IMR-90 (cell line): Measurements from ENCODE around the gene WNT3. TPM values are rescaled to one million over a fixed set of nuclear protein-coding genes. Genes with fewer than 3 reads are reported as not detected.

Experiments
- ATAC-seq: fragments of 200-7000 bp; cut with Tn5 transposase; 2 replicates; pipeline ENCODE4 v1.9.1; 2020; ENCODE audit warnings: low read depth, mild to moderate bottlenecking, moderate library complexity
- BruUV-seq: library from RNA; stranded (reverse); fragments of 400-500 nt; replicated peaks from 2 replicates; lab custom pipeline; 2021; lab: Mats Ljungman, UMichigan
- CTCF ChIA-PET: fragments of 300-600 bp; formaldehyde crosslinking; extraction: SDS; loops from one replicate; lab custom pipeline; 2021; ENCODE audit warnings: antibody characterized with exemption; lab: Yijun Ruan, JAX
- POLR2A ChIA-PET: fragments of 300-600 bp; sonication (Branson Sonifier 250); formaldehyde crosslinking; loops from one replicate; lab custom pipeline; 2022; ENCODE audit warnings: antibody characterized with exemption; ENCODE audit not compliant: unreplicated experiment; lab: Charles Lee
- DNase-seq: peaks from one replicate; pipeline ENCODE4 v3.0.0; 2013
- H2AFZ ChIP-seq: replicated peaks from 2 replicates; pipeline ENCODE3; 2013; ENCODE audit warnings: low read length, mild to moderate bottlenecking; ENCODE audit not compliant: poor library complexity
- H2AK5ac ChIP-seq: 2 replicates; pipeline ENCODE4 v1.6.1; 2013; ENCODE audit warnings: low read depth, low read length, inconsistent platforms
- H2AK9ac ChIP-seq: replicated peaks from 2 replicates; pipeline ENCODE3; 2013; ENCODE audit warnings: mild to moderate bottlenecking, low read depth, low read length, moderate library complexity; ENCODE audit not compliant: poor library complexity
- H2BK120ac ChIP-seq: 2 replicates; pipeline ENCODE4 v1.6.1; 2013; ENCODE audit warnings: low read depth, low read length, inconsistent platforms
- H2BK15ac ChIP-seq: 3 replicates; pipeline ENCODE4 v1.6.1; 2013; ENCODE audit warnings: low read depth, low read length, inconsistent platforms
- H2BK20ac ChIP-seq: 2 replicates; pipeline ENCODE4 v1.6.1; 2013; ENCODE audit warnings: low read depth, mild to moderate bottlenecking, inconsistent platforms, low read length, moderate library complexity
- H2BK5ac ChIP-seq: 2 replicates; pipeline ENCODE4 v1.6.1; 2013; ENCODE audit warnings: mild to moderate bottlenecking, low read depth, low read length, inconsistent platforms; ENCODE audit not compliant: poor library complexity, severe bottlenecking
- H3K14ac ChIP-seq: replicated peaks from 2 replicates; pipeline ENCODE4 v1.6.1; 2013; ENCODE audit warnings: low read depth, low read length, inconsistent platforms
- H3K18ac ChIP-seq: 2 replicates; pipeline ENCODE4 v1.6.1; 2013; ENCODE audit warnings: low read depth, low read length, control low read depth
- H3K23ac ChIP-seq: 2 replicates; pipeline ENCODE4 v1.6.1; 2013; ENCODE audit warnings: low read depth, low read length, inconsistent platforms
- H3K27ac ChIP-seq: 2 replicates; pipeline ENCODE4 v1.5.1; 2013; ENCODE audit warnings: mild to moderate bottlenecking, control low read depth, low read length; ENCODE audit not compliant: insufficient read depth
- H3K27me3 ChIP-seq: 2 replicates; pipeline ENCODE4 v1.6.1; 2013; ENCODE audit warnings: low read length; ENCODE audit not compliant: control insufficient read depth, insufficient read depth
- H3K36me3 ChIP-seq: 2 replicates; pipeline ENCODE4 v1.6.1; 2013; ENCODE audit warnings: low read length, mixed read lengths; ENCODE audit not compliant: control insufficient read depth, insufficient read depth
- H3K4ac ChIP-seq: 2 replicates; pipeline ENCODE4 v1.6.1; 2013; ENCODE audit warnings: low read depth, low read length, inconsistent platforms
- H3K4me1 ChIP-seq: 2 replicates; pipeline ENCODE4 v1.6.1; 2013; ENCODE audit warnings: low read length, mixed read lengths; ENCODE audit not compliant: control insufficient read depth, insufficient read depth
- H3K4me2 ChIP-seq: 2 replicates; pipeline ENCODE4 v1.6.1; 2013; ENCODE audit warnings: low read depth, mild to moderate bottlenecking, control low read depth, low read length, moderate library complexity
- H3K4me3 ChIP-seq: 2 replicates; pipeline ENCODE4 v1.5.1; 2013; ENCODE audit warnings: low read depth, mild to moderate bottlenecking, control low read depth, low read length, moderate library complexity; ENCODE audit not compliant: insufficient read depth
- H3K56ac ChIP-seq: 2 replicates; pipeline ENCODE4 v1.6.1; 2013; ENCODE audit warnings: low read length, inconsistent platforms; ENCODE audit not compliant: insufficient read depth; ENCODE audit errors: extremely low read depth
- H3K79me1 ChIP-seq, 2 experiments: 2 replicates each; pipeline ENCODE4 v1.6.1; 2013; ENCODE audit warnings: low read length in 2 of 2, inconsistent platforms in 1 of 2, low read depth in 1 of 2
- H3K9ac ChIP-seq: 2 replicates; pipeline ENCODE4 v1.6.1; 2013; ENCODE audit warnings: low read depth, low read length, control low read depth
- H3K9me1 ChIP-seq: 2 replicates; pipeline ENCODE4 v1.6.1; 2013; ENCODE audit warnings: low read length, inconsistent platforms; ENCODE audit not compliant: insufficient read depth
- H3K9me3 ChIP-seq: 2 replicates; pipeline ENCODE4 v1.6.1; 2013; ENCODE audit warnings: low read length; ENCODE audit not compliant: control insufficient read depth, insufficient read depth
- H4K20me1 ChIP-seq: 2 replicates; pipeline ENCODE4 v1.6.1; 2013; ENCODE audit warnings: low read length, inconsistent platforms; ENCODE audit not compliant: insufficient read depth
- H4K5ac ChIP-seq: 2 replicates; pipeline ENCODE4 v1.6.1; 2013; ENCODE audit warnings: mild to moderate bottlenecking, low read depth, low read length, control low read depth
- H4K8ac ChIP-seq, 2 experiments: 2 replicates each; pipeline ENCODE4 v1.6.1; 2013; ENCODE audit warnings: low read depth in 2 of 2, low read length in 2 of 2, control low read depth in 1 of 2, inconsistent platforms in 1 of 2
- H4K91ac ChIP-seq: 2 replicates; pipeline ENCODE4 v1.6.1; 2013; ENCODE audit warnings: low read depth, low read length, inconsistent platforms; ENCODE audit not compliant: insufficient read depth
- CEBPB ChIP-seq: IDR thresholded peaks from 2 replicates; pipeline ENCODE4 v1.6.1; 2012; ENCODE audit warnings: low read depth, low read length, improper control_type of control experiment
- CHD1 ChIP-seq: IDR thresholded peaks from 2 replicates; pipeline ENCODE4 v1.6.1; 2012; ENCODE audit warnings: low read depth, low read length, improper control_type of control experiment
- ELK1 ChIP-seq: fragments of 150-350 bp; IDR thresholded peaks from 2 replicates; pipeline ENCODE4 v1.6.1; 2016; ENCODE audit warnings: low read depth, mild to moderate bottlenecking, low read length, moderate library complexity, borderline replicate concordance
- FOS ChIP-seq: fragments of 150-350 bp; IDR thresholded peaks from 2 replicates; pipeline ENCODE4 v1.6.1; 2016; ENCODE audit warnings: low read depth, low read length
- MAFK ChIP-seq: IDR thresholded peaks from 2 replicates; pipeline ENCODE4 v1.6.1; 2012; ENCODE audit warnings: low read depth, low read length, improper control_type of control experiment
- MAZ ChIP-seq: IDR thresholded peaks from 2 replicates; pipeline ENCODE4 v1.6.1; 2012; ENCODE audit warnings: low read depth, mild to moderate bottlenecking, low read length, improper control_type of control experiment, moderate library complexity, borderline replicate concordance
- MXI1 ChIP-seq: IDR thresholded peaks from 2 replicates; pipeline ENCODE4 v1.6.1; 2012; ENCODE audit warnings: low read depth, mild to moderate bottlenecking, low read length, moderate library complexity, borderline replicate concordance
- NFE2L2 ChIP-seq: fragments of 150-350 bp; IDR thresholded peaks from 2 replicates; pipeline ENCODE4 v1.6.1; 2016; ENCODE audit warnings: low read depth, mild to moderate bottlenecking, low read length
- RCOR1 ChIP-seq: IDR thresholded peaks from 2 replicates; pipeline ENCODE4 v1.6.1; 2012; ENCODE audit warnings: mild to moderate bottlenecking, low read length, improper control_type of control experiment; ENCODE audit not compliant: insufficient replicate concordance
- SMC3 ChIP-seq: fragments of 150-350 bp; IDR thresholded peaks from 2 replicates; pipeline ENCODE4 v1.6.1; 2016; ENCODE audit warnings: low read depth, mild to moderate bottlenecking, antibody characterized with exemption, low read length, moderate library complexity
- WGBS, 2 experiments: methylation state at CpG; one replicate each; pipeline versions ENCODE4 v1.1.5 to v1.1.7; 2013; ENCODE audit warnings: missing lambda C conversion rate in 2 of 2; ENCODE audit not compliant: insufficient read length in 1 of 2; ENCODE audit errors: extremely low coverage in 2 of 2; 5-methylcytosine and 5-hydroxymethylcytosine counted together
- dilution Hi-C: fragments of 300-500 bp; cut with HindIII; formaldehyde crosslinking; loops from one replicate; pipeline ENCODE4 v1.14.3; 2018; ENCODE audit warnings: low sequenced_read_pairs; ENCODE audit not compliant: unreplicated experiment
- in situ Hi-C: fragments of 300-500 bp; cut with MboI; formaldehyde crosslinking; loops from 3 replicates; pipeline ENCODE4 v1.14.3; 2019; ENCODE audit warnings: low sequenced_read_pairs, inconsistent platforms, mixed read lengths
- intact Hi-C: fragments of 100-400 bp; cut with micrococcal nuclease; formaldehyde crosslinking; loops from 2 replicates; pipeline ENCODE4 v1.10.0; 2022
- polyA plus RNA-seq, 3 experiments: library from polyadenylated mRNA; depleted of rRNA; stranded (reverse); fragments of >200 nt; gene quantifications; 2 replicates each; pipeline ENCODE4 v1.2.3, GENCODE V29; 2012; ENCODE audit warnings: low replicate concordance in 1 of 3
- total RNA-seq: library from RNA; depleted of rRNA; stranded (reverse); fragments of >200 nt; gene quantifications from 2 replicates; pipeline ENCODE4 v1.2.3, GENCODE V29; 2012
- TF ChIP-seq, protein P1 (sequence below): conservative IDR thresholded peaks from 2 replicates; pipeline ENCODE4 v1.5.1; 2012; ENCODE audit warnings: mild to moderate bottlenecking, low read depth, low read length, improper control_type of control experiment

Gene WNT3
- total and polyA plus RNA-seq, 2 of the 4 experiments (the other 2 are of a cell fraction) = 0.72 to 1.0 TPM

DNA sequence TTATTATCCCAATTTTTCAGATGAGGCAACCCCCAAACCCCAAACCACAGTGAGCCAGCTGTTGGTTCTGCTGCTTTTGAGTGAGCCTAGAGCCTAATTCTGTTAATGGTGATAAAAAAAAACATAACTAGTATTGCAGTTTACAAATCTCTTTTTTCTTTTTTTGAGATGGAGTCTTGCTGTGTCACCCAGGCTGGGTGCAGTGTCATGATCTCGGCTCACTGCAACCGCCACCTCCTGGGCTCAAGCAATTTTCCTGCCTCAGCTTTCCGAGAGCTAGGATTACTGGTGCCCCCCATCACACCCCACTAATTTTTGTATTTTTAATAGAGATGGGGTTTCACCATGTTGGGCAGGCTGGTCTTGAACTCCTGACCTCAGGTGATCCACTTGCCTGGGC, 36.0 kb upstream of the WNT3 start:
- no peak overlapping the region for H3K27ac ChIP-seq

More for the DNA sequence above, 36.0 kb upstream of the WNT3 start:
- no peak for DNase-seq
- POLR2A ChIA-PET = no interaction called here
- BruUV-seq = no TSS peak
- Histone ChIP-seq H3K4ac (no peak overlapping the region), H2BK120ac (no peak overlapping the region), H2BK15ac (no peak overlapping the region), H4K5ac (no peak overlapping the region), H3K9me1 (no peaks in the 10 kb centered on the region), H3K27me3 (peaks cover 52% of the 10 kb centered on the region), H4K20me1 (0 out of 2 replicates have a peak, but pooled peaks cover 5% of the 10 kb centered on the region), H2BK20ac (no peak overlapping the region), H3K4me2 (no peak overlapping the region), H3K9ac (no peak overlapping the region), H2BK5ac (no peak overlapping the region), H3K4me1 (no peaks in the 10 kb centered on the region; the same call in 1 of the 2 replicates), H3K79me1 (no peaks in the 10 kb centered on the region), H2AK9ac (no peak overlapping the region), H3K18ac (no peak overlapping the region), H2AFZ (no peak overlapping the region), H4K8ac (no peak overlapping the region), H3K9me3 (no peaks in the 10 kb centered on the region), H4K91ac (no peak overlapping the region), H3K23ac (no peak overlapping the region), H3K4me3 (no peak overlapping the region), H3K14ac (no peak overlapping the region), H3K56ac (no peak overlapping the region), H2AK5ac (no peak overlapping the region), H3K36me3 (no peaks in the 10 kb centered on the region)
- dilution Hi-C loops (no loop called here), in situ Hi-C loops (loop anchor here (25.0 kb wide), 1 partner anchor 158 kb away; no protein-coding TSS in a partner anchor), intact Hi-C loops (loop anchor here (5.0 to 10.0 kb wide), 2 partner anchors 60 to 68 kb away; partner anchors contain the start of gene GOSR2)
- no CpG with 5 or more reads among the region's 3 CpGs for WGBS, 2 experiments
- no peak for ATAC-seq
- no peak for TF ChIP-seq CHD1
- TF ChIP-seq RCOR1 = no peak
- no peak for TF ChIP-seq FOS
- no peak for TF ChIP-seq MAFK
- TF ChIP-seq NFE2L2 = no peak
- TF ChIP-seq ELK1 = no peak
- TF ChIP-seq CEBPB = no peak
- no peak for TF ChIP-seq MAZ
- TF ChIP-seq, protein P1, sequence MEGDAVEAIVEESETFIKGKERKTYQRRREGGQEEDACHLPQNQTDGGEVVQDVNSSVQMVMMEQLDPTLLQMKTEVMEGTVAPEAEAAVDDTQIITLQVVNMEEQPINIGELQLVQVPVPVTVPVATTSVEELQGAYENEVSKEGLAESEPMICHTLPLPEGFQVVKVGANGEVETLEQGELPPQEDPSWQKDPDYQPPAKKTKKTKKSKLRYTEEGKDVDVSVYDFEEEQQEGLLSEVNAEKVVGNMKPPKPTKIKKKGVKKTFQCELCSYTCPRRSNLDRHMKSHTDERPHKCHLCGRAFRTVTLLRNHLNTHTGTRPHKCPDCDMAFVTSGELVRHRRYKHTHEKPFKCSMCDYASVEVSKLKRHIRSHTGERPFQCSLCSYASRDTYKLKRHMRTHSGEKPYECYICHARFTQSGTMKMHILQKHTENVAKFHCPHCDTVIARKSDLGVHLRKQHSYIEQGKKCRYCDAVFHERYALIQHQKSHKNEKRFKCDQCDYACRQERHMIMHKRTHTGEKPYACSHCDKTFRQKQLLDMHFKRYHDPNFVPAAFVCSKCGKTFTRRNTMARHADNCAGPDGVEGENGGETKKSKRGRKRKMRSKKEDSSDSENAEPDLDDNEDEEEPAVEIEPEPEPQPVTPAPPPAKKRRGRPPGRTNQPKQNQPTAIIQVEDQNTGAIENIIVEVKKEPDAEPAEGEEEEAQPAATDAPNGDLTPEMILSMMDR = no peak
- no peak for TF ChIP-seq SMC3
- TF ChIP-seq MXI1 = no peak
- CTCF ChIA-PET = no interaction called here
